Loucy (cell line): ENCODE results near the gene IFNLR1.

Experiments used
- EZH2phosphoT487 ChIP-seq: fragments of 200-600 bp; IDR thresholded peaks from 2 replicates; pipeline ENCODE4 v1.6.1; 2018; ENCODE audit warnings: antibody characterized with exemption, mild to moderate bottlenecking, moderate library complexity, borderline replicate concordance
- TF ChIP-seq, protein P1 (sequence below): fragments of 200-600 bp; sonication (generic); conservative IDR thresholded peaks from 2 replicates; pipeline ENCODE4 v1.5.1; 2014; ENCODE audit warnings: mild to moderate bottlenecking, antibody characterized with exemption, low read length

DNA sequence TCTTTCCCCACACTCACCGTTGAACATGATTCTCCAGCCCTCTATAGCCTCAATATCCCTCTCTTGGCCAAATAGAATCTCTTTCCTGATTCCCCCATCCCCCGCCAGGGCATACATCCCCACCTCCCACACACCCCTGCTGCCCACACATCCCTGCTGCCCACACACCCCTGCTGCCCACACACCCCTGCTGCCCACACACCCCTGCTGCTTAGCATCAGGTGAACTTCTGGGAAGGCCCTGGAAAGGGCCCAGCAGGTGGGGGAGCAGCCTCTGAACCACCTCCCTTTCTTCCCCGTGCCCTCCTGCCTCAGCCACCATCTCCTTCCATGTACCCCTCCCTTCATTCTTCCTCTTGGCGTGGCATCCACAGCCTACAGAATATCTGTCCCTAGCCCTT lies 15.9 kb upstream of the IFNLR1 start:
- TF ChIP-seq, protein P1, sequence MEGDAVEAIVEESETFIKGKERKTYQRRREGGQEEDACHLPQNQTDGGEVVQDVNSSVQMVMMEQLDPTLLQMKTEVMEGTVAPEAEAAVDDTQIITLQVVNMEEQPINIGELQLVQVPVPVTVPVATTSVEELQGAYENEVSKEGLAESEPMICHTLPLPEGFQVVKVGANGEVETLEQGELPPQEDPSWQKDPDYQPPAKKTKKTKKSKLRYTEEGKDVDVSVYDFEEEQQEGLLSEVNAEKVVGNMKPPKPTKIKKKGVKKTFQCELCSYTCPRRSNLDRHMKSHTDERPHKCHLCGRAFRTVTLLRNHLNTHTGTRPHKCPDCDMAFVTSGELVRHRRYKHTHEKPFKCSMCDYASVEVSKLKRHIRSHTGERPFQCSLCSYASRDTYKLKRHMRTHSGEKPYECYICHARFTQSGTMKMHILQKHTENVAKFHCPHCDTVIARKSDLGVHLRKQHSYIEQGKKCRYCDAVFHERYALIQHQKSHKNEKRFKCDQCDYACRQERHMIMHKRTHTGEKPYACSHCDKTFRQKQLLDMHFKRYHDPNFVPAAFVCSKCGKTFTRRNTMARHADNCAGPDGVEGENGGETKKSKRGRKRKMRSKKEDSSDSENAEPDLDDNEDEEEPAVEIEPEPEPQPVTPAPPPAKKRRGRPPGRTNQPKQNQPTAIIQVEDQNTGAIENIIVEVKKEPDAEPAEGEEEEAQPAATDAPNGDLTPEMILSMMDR = no peak
- no peak for TF ChIP-seq EZH2phosphoT487
